HG03139 (cell line): ENCODE measurements around the gene JMJD1C.
"Not testable (repeated sequence)": the region's sequence is repeated elsewhere in the genome, so short reads cannot be mapped to it uniquely, and the experiment has no call there.

Experiments used
- ATAC-seq: cut with Tn5 transposase; IDR thresholded peaks from one replicate; pipeline ENCODE4 v1.9.1; 2021; ENCODE audit not compliant: unreplicated experiment

JMJD1C gene

GRCh38 chr10:63465293-63466143 lies at the start of gene JMJD1C:
Gene JMJD1C (minus strand): TSS chr10:63465977. CDS start chr10:63465662, 315 bp downstream.
- ATAC-seq: peak; percentile 54

- ATAC-seq: no peak
Measured at GRCh38 chr10:63515002-63515763, 49.4 kb upstream of the JMJD1C start.

- no peak for ATAC-seq
Measured at GRCh38 chr10:63506554-63506953, 40.8 kb upstream of the JMJD1C start.

- ATAC-seq: no peak
Measured at GRCh38 chr10:63505562-63505961, 39.8 kb upstream of the JMJD1C start.

- ATAC-seq: no peak
Measured at GRCh38 chr10:63504145-63504881, 38.5 kb upstream of the JMJD1C start.

- no peak for ATAC-seq
Measured at GRCh38 chr10:63503395-63503794, 37.6 kb upstream of the JMJD1C start.

GRCh38 chr10:63502832-63503231 lies 37.1 kb upstream of the JMJD1C start:
- ATAC-seq: no peak

- no peak for ATAC-seq
Measured at GRCh38 chr10:63501954-63502353, 36.2 kb upstream of the JMJD1C start.

- ATAC-seq: not testable (repeated sequence)
Measured at GRCh38 chr10:63500551-63500950, 34.8 kb upstream of the JMJD1C start.

- ATAC-seq: no peak
Measured at GRCh38 chr10:63498665-63499064, 32.9 kb upstream of the JMJD1C start.

GRCh38 chr10:63497321-63497720 lies 31.5 kb upstream of the JMJD1C start:
- no peak for ATAC-seq

GRCh38 chr10:63496561-63496960 lies 30.8 kb upstream of the JMJD1C start:
- no peak for ATAC-seq

- no peak for ATAC-seq
Measured at GRCh38 chr10:63494951-63495350, 29.2 kb upstream of the JMJD1C start.

- no peak for ATAC-seq
Measured at GRCh38 chr10:63493004-63493403, 27.2 kb upstream of the JMJD1C start.

GRCh38 chr10:63492317-63492690 lies 26.5 kb upstream of the JMJD1C start:
- not testable (repeated sequence) for ATAC-seq

- no peak for ATAC-seq
Measured at GRCh38 chr10:63491588-63492316, 26.0 kb upstream of the JMJD1C start.

- ATAC-seq: no peak
Measured at GRCh38 chr10:63489838-63490237, 24.1 kb upstream of the JMJD1C start.

- ATAC-seq: no peak
Measured at GRCh38 chr10:63487990-63488389, 22.2 kb upstream of the JMJD1C start.

GRCh38 chr10:63483983-63484382 lies 18.2 kb upstream of the JMJD1C start:
- ATAC-seq: no peak

GRCh38 chr10:63481815-63482421 lies 16.1 kb upstream of the JMJD1C start:
- ATAC-seq: no peak
